Psoas muscle (tissue), 8 donors: ENCODE measurements around the gene SPTAN1. TPM values are rescaled to one million over a fixed set of nuclear protein-coding genes. Genes with fewer than 3 reads are reported as not detected.
A peak's percentile ranks its signal among the peaks of the same experiment; 100 is the strongest.

Source experiments
- ATAC-seq, 4 donors: fragments of 200-7000 bp; cut with Tn5 transposase; one replicate each; pipeline ENCODE4 v1.9.1; 2020; ENCODE audit warnings: moderate library complexity in 3 of 4, mild to moderate bottlenecking in 2 of 4
- DNase-seq, 2 donors: peaks; one replicate each; pipeline ENCODE4 v3.0.0-alpha.2; 2020
- H3K27ac ChIP-seq: fragments of 200-600 bp; one replicate; pipeline ENCODE4 v1.8.0; 2022
- H3K27me3 ChIP-seq, 3 donors: fragments of 200-600 bp in 1 of 3; one replicate each; pipeline versions ENCODE4 v1.6.1 to v1.8.0; 2013 to 2022; ENCODE audit warnings: low read length in 2 of 3, mild to moderate bottlenecking in 2 of 3, moderate library complexity in 1 of 3; ENCODE audit not compliant: insufficient read depth in 3 of 3
- H3K36me3 ChIP-seq, 2 donors: fragments of 200-600 bp in 1 of 2; one replicate each; pipeline versions ENCODE4 v1.6.1 to v1.8.0; 2013 to 2022; ENCODE audit warnings: low read depth in 1 of 2, mild to moderate bottlenecking in 1 of 2, moderate library complexity in 1 of 2; ENCODE audit not compliant: insufficient read depth in 1 of 2
- H3K4me1 ChIP-seq: fragments of 200-600 bp; one replicate; pipeline ENCODE4 v1.8.0; 2022
- H3K4me3 ChIP-seq: fragments of 200-600 bp; one replicate; pipeline ENCODE4 v1.8.0; 2022; ENCODE audit warnings: mild to moderate bottlenecking
- H3K9me3 ChIP-seq: fragments of 200-600 bp; one replicate; pipeline ENCODE4 v1.8.0; 2022
- WGBS, 3 donors: extraction: QIAGEN DNeasy Blood & Tissue Kit; methylation state at CpG; one replicate each; pipeline versions ENCODE4 v1.1.6 to v1.1.7; 2013; 5-methylcytosine and 5-hydroxymethylcytosine counted together
- intact Hi-C, 2 donors: fragments of 100-400 bp; cut with DNase I; formaldehyde crosslinking; loops; one replicate each; pipeline versions ENCODE4 v1.11.0 to v1.14.2; 2022
- polyA plus RNA-seq, 3 donors: library from polyadenylated mRNA; stranded (reverse); fragments of 200-250 nt; gene quantifications; one replicate each; pipeline ENCODE4 v1.2.3, GENCODE V29; 2013
- total RNA-seq, 4 donors: library from RNA; stranded (reverse); fragmentation: NEBNext Ultra II Directional in 2 of 4; extraction: Animal tissue kit (Norgen Biotek cat#: 25700) in 2 of 4; gene quantifications; one replicate each; pipeline versions ENCODE4 v1.2.1 to v1.2.4, GENCODE V29; 2021 to 2023
- TF ChIP-seq, protein P1 (sequence below): fragments of 200-600 bp; IDR thresholded peaks from one replicate; pipeline ENCODE4 v1.8.0; 2022; ENCODE audit warnings: antibody characterized with exemption
- donor health status: healthy with polysubstance abuse.
- donor health status: DM: no; HTN: no; CAD: no; lungs with moderate emphysema.
- donor health status: Bipolar disorder and iron deficiency.
- donor health status: healthy.
- donor health status: DM: yes; HTN: yes; CAD: no.
- donor health status: DM: no; HTN: no; CAD: no.
- donor health status: DM: no; HTN: no; CAD: no.
- donor health status: DM: yes; HTN: yes; CAD: no.

SPTAN1 gene
- total and polyA plus RNA-seq, 7 donors: 18.1 to 91.4 (median 42.6) TPM

DNA sequence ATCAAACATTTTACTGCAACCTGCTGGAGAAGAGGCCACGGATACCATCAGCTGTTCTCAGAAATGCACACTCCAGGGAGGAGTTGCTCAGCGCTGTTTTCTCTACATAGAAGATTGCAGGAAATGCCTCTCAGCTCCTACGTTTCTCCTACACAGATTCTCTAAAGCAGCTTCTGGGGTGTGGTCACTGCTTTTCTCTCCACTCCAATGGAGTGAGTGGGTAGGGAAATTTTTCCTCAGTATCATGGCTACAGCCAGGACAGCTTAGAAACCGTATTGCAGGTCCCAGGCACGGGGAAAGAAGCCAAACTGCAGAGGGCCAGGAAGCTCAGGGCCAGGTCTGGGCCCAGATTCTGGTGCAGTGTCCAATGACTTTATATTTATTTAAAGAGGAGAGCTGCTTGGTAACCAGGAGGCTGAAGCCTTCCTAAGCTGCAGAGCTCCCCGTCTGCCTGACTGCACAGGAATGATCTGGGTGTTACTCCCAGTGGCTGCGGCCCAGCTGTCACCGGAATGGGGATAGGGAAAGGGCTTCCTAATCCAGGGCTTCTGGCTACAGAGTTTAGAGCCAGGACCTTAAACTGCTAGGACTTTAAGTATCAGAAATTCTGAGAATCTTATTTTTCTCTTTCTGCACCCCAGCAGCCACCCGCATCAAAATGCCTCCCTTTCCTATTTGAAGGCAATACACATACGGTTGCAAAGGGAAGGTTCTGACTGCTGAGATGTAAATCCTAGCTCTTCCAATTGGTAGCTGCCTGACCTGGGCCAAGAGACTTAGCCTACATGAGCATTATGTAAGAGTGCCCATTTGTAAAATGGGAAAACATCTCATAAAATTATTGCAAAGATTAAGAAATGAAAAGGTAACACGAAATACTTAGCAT, 1.4 kb upstream of the SPTAN1 start:
- 15 to 21% (median 16%) methylated on average over 11 of the region's 11 CpGs for WGBS, 3 donors
- no peaks in the 10 kb centered on the region for H3K9me3 ChIP-seq
- peak; percentile 23 to 49 for DNase-seq
- peaks cover 44% of the 10 kb centered on the region for H3K4me1 ChIP-seq
- intact Hi-C loops: no loop called here
- H3K4me3 ChIP-seq: peak overlapping the region; percentile 96
- peak in 1 of 4 donors; percentile 8 for ATAC-seq
- no peaks in the 10 kb centered on the region for H3K27me3 ChIP-seq
- H3K36me3 ChIP-seq: no peaks in the 10 kb centered on the region
- H3K27ac ChIP-seq: peak overlapping the region; percentile 77
- TF ChIP-seq, protein P1, sequence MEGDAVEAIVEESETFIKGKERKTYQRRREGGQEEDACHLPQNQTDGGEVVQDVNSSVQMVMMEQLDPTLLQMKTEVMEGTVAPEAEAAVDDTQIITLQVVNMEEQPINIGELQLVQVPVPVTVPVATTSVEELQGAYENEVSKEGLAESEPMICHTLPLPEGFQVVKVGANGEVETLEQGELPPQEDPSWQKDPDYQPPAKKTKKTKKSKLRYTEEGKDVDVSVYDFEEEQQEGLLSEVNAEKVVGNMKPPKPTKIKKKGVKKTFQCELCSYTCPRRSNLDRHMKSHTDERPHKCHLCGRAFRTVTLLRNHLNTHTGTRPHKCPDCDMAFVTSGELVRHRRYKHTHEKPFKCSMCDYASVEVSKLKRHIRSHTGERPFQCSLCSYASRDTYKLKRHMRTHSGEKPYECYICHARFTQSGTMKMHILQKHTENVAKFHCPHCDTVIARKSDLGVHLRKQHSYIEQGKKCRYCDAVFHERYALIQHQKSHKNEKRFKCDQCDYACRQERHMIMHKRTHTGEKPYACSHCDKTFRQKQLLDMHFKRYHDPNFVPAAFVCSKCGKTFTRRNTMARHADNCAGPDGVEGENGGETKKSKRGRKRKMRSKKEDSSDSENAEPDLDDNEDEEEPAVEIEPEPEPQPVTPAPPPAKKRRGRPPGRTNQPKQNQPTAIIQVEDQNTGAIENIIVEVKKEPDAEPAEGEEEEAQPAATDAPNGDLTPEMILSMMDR: no peak

DNA sequence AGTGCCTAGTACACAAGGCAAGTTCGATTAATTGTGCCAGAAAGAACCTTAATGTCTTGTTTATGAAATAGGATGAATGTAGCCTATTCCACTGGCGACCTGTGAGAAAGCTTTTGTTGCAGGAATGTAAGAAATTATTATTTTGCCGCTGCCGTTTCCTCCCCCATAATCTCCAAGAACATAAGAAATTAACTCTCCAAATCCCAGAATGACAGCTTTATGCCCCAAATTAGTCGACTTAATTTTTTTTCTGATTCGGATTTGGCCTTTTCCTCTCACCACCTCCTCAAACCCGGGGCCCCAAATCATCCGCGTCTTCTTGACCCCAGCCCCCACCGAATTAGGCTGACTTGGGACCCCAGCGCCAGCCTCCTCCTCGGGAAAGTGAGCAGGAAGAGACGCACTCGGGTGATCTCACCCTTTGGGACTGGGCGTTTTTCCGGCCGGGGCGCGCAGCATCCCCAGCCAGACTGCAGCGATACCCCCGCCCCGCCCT, 682 bp upstream of the SPTAN1 start:
- no peaks in the 10 kb centered on the region for H3K9me3 ChIP-seq
- peak overlapping the region; percentile 96 for H3K4me3 ChIP-seq
- TF ChIP-seq, protein P1: no peak
- peaks cover 44% of the 10 kb centered on the region for H3K4me1 ChIP-seq
- WGBS, 3 donors: 2 to 4% (median 2%) methylated on average over 22 of the region's 22 CpGs
- H3K27me3 ChIP-seq: no peaks in the 10 kb centered on the region
- intact Hi-C loops: loop anchor here in 1 of 2 donors (2.0 kb wide), 1 partner anchor 47 kb away; the partner anchor contains the start of gene GLE1
- ATAC-seq: no peak
- no peak for DNase-seq
- H3K36me3 ChIP-seq: no peaks in the 10 kb centered on the region
- peak overlapping the region; percentile 77 for H3K27ac ChIP-seq

GRCh38 chr9:128552744-128553440, 505 bp downstream of the SPTAN1 start:
- Histone ChIP-seq H3K27me3 (no peaks in the 10 kb centered on the region), H3K4me3 (peak overlapping the region; percentile 96), H3K27ac (peak overlapping the region; percentile 90), H3K4me1 (peaks cover 44% of the 10 kb centered on the region), H3K9me3 (no peaks in the 10 kb centered on the region), H3K36me3 (no peaks in the 10 kb centered on the region)
- intact Hi-C loops: loop anchor here in 1 of 2 donors (2.0 kb wide), 1 partner anchor 48 kb away; the partner anchor contains the start of gene GLE1
- WGBS, 3 donors: 0 to 1% (median 1%) methylated on average over 28 to 59 of the region's 59 CpGs
- ATAC-seq (peak; percentile 37 to 61 (median 38)), DNase-seq (peak; percentile 56 to 75)
- TF ChIP-seq, protein P1: no peak

GRCh38 chr9:128553728-128554127, 1.3 kb downstream of the SPTAN1 start:
- no peak for DNase-seq
- WGBS, 3 donors: 38 to 44% (median 43%) methylated on average over 6 of the region's 6 CpGs
- TF ChIP-seq, protein P1: no peak
- intact Hi-C loops: loop anchor here in 1 of 2 donors (2.0 kb wide), 1 partner anchor 49 kb away; the partner anchor contains the start of gene GLE1
- Histone ChIP-seq H3K36me3 (no peaks in the 10 kb centered on the region), H3K4me1 (peaks cover 52% of the 10 kb centered on the region), H3K27me3 (no peaks in the 10 kb centered on the region), H3K4me3 (peak overlapping the region; percentile 96), H3K9me3 (no peaks in the 10 kb centered on the region), H3K27ac (peak overlapping the region; percentile 90)
- ATAC-seq: no peak
